Activated gamma-delta T cell treated with Interleukin-2 at 50 U/mL for 16 hours (primary cell): ENCODE results near the gene PCSK2.
"Not testable (repeated sequence)": the region's sequence is repeated elsewhere in the genome, so short reads cannot be mapped to it uniquely, and the experiment has no call there.

ENCODE experiments used
- DNase-seq: peaks from one replicate; pipeline ENCODE4 v3.0.0-alpha.2; 2020

Gene PCSK2

GRCh38 chr20:17226410-17227218 lies at the start of gene PCSK2:
Gene PCSK2 (plus strand): TSS chr20:17227040. CDS start chr20:17227306, 266 bp downstream.
- DNase-seq = no peak

GRCh38 chr20:17177341-17177740 lies 49.5 kb upstream of the PCSK2 start:
- no peak for DNase-seq

GRCh38 chr20:17179840-17180239 lies 47.0 kb upstream of the PCSK2 start:
- DNase-seq = no peak

- DNase-seq = no peak
Observed at GRCh38 chr20:17189976-17190695, 36.7 kb upstream of the PCSK2 start.

- DNase-seq = no peak
Observed at GRCh38 chr20:17197041-17197440, 29.8 kb upstream of the PCSK2 start.

GRCh38 chr20:17202030-17202429 lies 24.8 kb upstream of the PCSK2 start:
- no peak for DNase-seq

- DNase-seq = no peak
Observed at GRCh38 chr20:17202673-17203072, 24.2 kb upstream of the PCSK2 start.

GRCh38 chr20:17205084-17205813 lies 21.6 kb upstream of the PCSK2 start:
- no peak for DNase-seq

GRCh38 chr20:17210387-17210786 lies 16.5 kb upstream of the PCSK2 start:
- DNase-seq = no peak

- DNase-seq = no peak
Observed at GRCh38 chr20:17210983-17211382, 15.9 kb upstream of the PCSK2 start.

- no peak for DNase-seq
Observed at GRCh38 chr20:17215167-17215566, 11.7 kb upstream of the PCSK2 start.

- DNase-seq = not testable (repeated sequence)
Observed at GRCh38 chr20:17219856-17220255, 7.0 kb upstream of the PCSK2 start.

- no peak for DNase-seq
Observed at GRCh38 chr20:17223553-17223952, 3.3 kb upstream of the PCSK2 start.

- DNase-seq = no peak
Observed at GRCh38 chr20:17225851-17226409, 910 bp upstream of the PCSK2 start.

- DNase-seq = no peak
Observed at GRCh38 chr20:17227219-17227575, 357 bp downstream of the PCSK2 start.

GRCh38 chr20:17227669-17228623 lies 1.1 kb downstream of the PCSK2 start:
- no peak for DNase-seq

- no peak for DNase-seq
Observed at GRCh38 chr20:17228624-17229061, 1.8 kb downstream of the PCSK2 start.

GRCh38 chr20:17229256-17229655 lies 2.4 kb downstream of the PCSK2 start:
- no peak for DNase-seq

- DNase-seq = no peak
Observed at GRCh38 chr20:17233626-17234025, 6.8 kb downstream of the PCSK2 start.

GRCh38 chr20:17236766-17237165 lies 9.9 kb downstream of the PCSK2 start:
- no peak for DNase-seq

- DNase-seq = no peak
Observed at GRCh38 chr20:17248224-17248623, 21.4 kb downstream of the PCSK2 start.

- no peak for DNase-seq
Observed at GRCh38 chr20:17262786-17263185, 35.9 kb downstream of the PCSK2 start.
